Subcutaneous abdominal adipose tissue (tissue), 5 donors: ENCODE results near the gene NFKBIL1.
A peak's percentile ranks its signal among the peaks of the same experiment; 100 is the strongest.

Source experiments
- H3K27ac ChIP-seq: one replicate; pipeline ENCODE4 v1.7.0; 2013; ENCODE audit warnings: low read depth, mild to moderate bottlenecking, inconsistent platforms, low read length, moderate library complexity
- H3K27me3 ChIP-seq, 5 donors: one replicate each; pipeline ENCODE4 v1.7.0; 2013; ENCODE audit warnings: low read length in 5 of 5, inconsistent platforms in 1 of 5; ENCODE audit not compliant: control insufficient read depth in 5 of 5, insufficient read depth in 4 of 5
- H3K36me3 ChIP-seq, 5 donors: one replicate each; pipeline ENCODE4 v1.7.0; 2013; ENCODE audit warnings: low read length in 5 of 5; ENCODE audit not compliant: control insufficient read depth in 5 of 5, insufficient read depth in 5 of 5
- H3K4me1 ChIP-seq, 5 donors: one replicate each; pipeline ENCODE4 v1.7.0; 2013; ENCODE audit warnings: low read length in 5 of 5, mild to moderate bottlenecking in 3 of 5, moderate library complexity in 1 of 5; ENCODE audit not compliant: control insufficient read depth in 5 of 5, insufficient read depth in 5 of 5
- H3K4me3 ChIP-seq, 5 donors: one replicate each; pipeline ENCODE4 v1.7.0; 2013; ENCODE audit warnings: low read length in 5 of 5, low read depth in 1 of 5
- H3K9ac ChIP-seq, 5 donors: one replicate each; pipeline ENCODE4 v1.7.0; 2013; ENCODE audit warnings: low read length in 5 of 5, mild to moderate bottlenecking in 4 of 5, moderate library complexity in 3 of 5
- H3K9me3 ChIP-seq, 5 donors: one replicate each; pipeline ENCODE4 v1.7.0; 2013; ENCODE audit warnings: low read length in 5 of 5; ENCODE audit not compliant: control insufficient read depth in 5 of 5
- donor health status: healthy.
- donor health status: healthy.
- donor health status: healthy.
- donor health status: healthy.
- donor health status: healthy.

NFKBIL1 gene

GRCh38 chr6:31534011-31534410 is 13.4 kb upstream of the NFKBIL1 start:
- Histone ChIP-seq H3K9me3 (no peaks in the 10 kb centered on the region), H3K27me3 (no peaks in the 10 kb centered on the region), H3K36me3 (peaks cover 26 to 93% (median 90%) of the 10 kb centered on the region in 5 donors), H3K27ac (no peak overlapping the region), H3K4me1 (peaks cover 0 to 9% (median 6%) of the 10 kb centered on the region in 5 donors), H3K4me3 (no peak overlapping the region), H3K9ac (no peak overlapping the region)

GRCh38 chr6:31534521-31535040 is 12.8 kb upstream of the NFKBIL1 start:
- no peaks in the 10 kb centered on the region for H3K9me3 ChIP-seq
- H3K9ac ChIP-seq = no peak overlapping the region
- H3K27ac ChIP-seq = no peak overlapping the region
- no peak overlapping the region for H3K4me3 ChIP-seq
- no peaks in the 10 kb centered on the region for H3K27me3 ChIP-seq
- H3K36me3 ChIP-seq = peaks cover 26 to 96% (median 94%) of the 10 kb centered on the region in 5 donors
- peaks cover 0 to 15% (median 12%) of the 10 kb centered on the region in 5 donors for H3K4me1 ChIP-seq

GRCh38 chr6:31535538-31536324 is 11.7 kb upstream of the NFKBIL1 start:
- Histone ChIP-seq H3K4me3 (no peak overlapping the region), H3K27me3 (no peaks in the 10 kb centered on the region), H3K9me3 (no peaks in the 10 kb centered on the region), H3K4me1 (peaks cover 2 to 26% (median 23%) of the 10 kb centered on the region in 5 donors), H3K27ac (no peak overlapping the region), H3K9ac (no peak overlapping the region), H3K36me3 (peaks cover 28 to 92% (median 90%) of the 10 kb centered on the region in 5 donors)

GRCh38 chr6:31538805-31539400 is 8.5 kb upstream of the NFKBIL1 start:
- Histone ChIP-seq H3K9ac (peak overlapping the region; percentile 9 to 99 (median 62)), H3K36me3 (peaks cover 22 to 62% (median 61%) of the 10 kb centered on the region in 5 donors), H3K27ac (no peak overlapping the region), H3K4me1 (peaks cover 14 to 42% (median 36%) of the 10 kb centered on the region in 5 donors), H3K4me3 (peak overlapping the region in 1 of 5 donors; percentile 11), H3K27me3 (peaks cover 0 to 4% (median 0%) of the 10 kb centered on the region in 5 donors), H3K9me3 (no peaks in the 10 kb centered on the region)

- Histone ChIP-seq H3K4me1 (peaks cover 14 to 42% (median 36%) of the 10 kb centered on the region in 5 donors), H3K9me3 (no peaks in the 10 kb centered on the region), H3K27me3 (peaks cover 0 to 4% (median 0%) of the 10 kb centered on the region in 5 donors), H3K4me3 (peak overlapping the region; percentile 76 to 100 (median 99)), H3K27ac (peak overlapping the region; percentile 96), H3K9ac (peak overlapping the region; percentile 86 to 99 (median 98)), H3K36me3 (peaks cover 19 to 44% (median 44%) of the 10 kb centered on the region in 5 donors)
Measured at GRCh38 chr6:31540640-31541039, 6.8 kb upstream of the NFKBIL1 start.

GRCh38 chr6:31541059-31541657 is 6.2 kb upstream of the NFKBIL1 start:
- peaks cover 0 to 4% (median 0%) of the 10 kb centered on the region in 5 donors for H3K27me3 ChIP-seq
- peaks cover 14 to 42% (median 36%) of the 10 kb centered on the region in 5 donors for H3K4me1 ChIP-seq
- H3K9ac ChIP-seq = peak overlapping the region; percentile 86 to 99 (median 98)
- H3K27ac ChIP-seq = peak overlapping the region; percentile 96
- H3K4me3 ChIP-seq = peak overlapping the region; percentile 76 to 100 (median 99)
- no peaks in the 10 kb centered on the region for H3K9me3 ChIP-seq
- H3K36me3 ChIP-seq = peaks cover 14 to 39% (median 38%) of the 10 kb centered on the region in 5 donors

- peak within 1 kb of the TSS; percentile 86 to 99 (median 98) for H3K9ac ChIP-seq
- H3K9me3 ChIP-seq = no peaks in the 10 kb centered on the region
- peaks cover 14 to 48% (median 43%) of the 10 kb centered on the region in 5 donors for H3K4me1 ChIP-seq
- H3K27me3 ChIP-seq = peaks cover 0 to 4% (median 0%) of the 10 kb centered on the region in 5 donors
- peaks cover 9 to 32% (median 31%) of the 10 kb centered on the region in 5 donors for H3K36me3 ChIP-seq
- H3K27ac ChIP-seq = peak within 1 kb of the TSS; percentile 96
- peak within 1 kb of the TSS; percentile 76 to 100 (median 99) for H3K4me3 ChIP-seq
Measured at GRCh38 chr6:31541658-31542521, 5.5 kb upstream of the NFKBIL1 start, which contains the start of gene DDX39B. DDX39B (minus strand) TSS chr6:31542003; CDS start chr6:31540532, 1,471 bp downstream.

- peak overlapping the region in 1 of 5 donors; percentile 23 for H3K9ac ChIP-seq
- H3K27ac ChIP-seq = peak overlapping the region; percentile 96
- H3K36me3 ChIP-seq = peaks cover 5 to 20% (median 17%) of the 10 kb centered on the region in 5 donors
- peaks cover 0 to 4% (median 0%) of the 10 kb centered on the region in 5 donors for H3K27me3 ChIP-seq
- H3K4me1 ChIP-seq = peaks cover 18 to 55% (median 53%) of the 10 kb centered on the region in 5 donors
- H3K9me3 ChIP-seq = no peaks in the 10 kb centered on the region
- H3K4me3 ChIP-seq = no peak overlapping the region
Measured at GRCh38 chr6:31543639-31544038, 3.8 kb upstream of the NFKBIL1 start.

GRCh38 chr6:31544676-31545075 is 2.7 kb upstream of the NFKBIL1 start:
- peaks cover 0 to 4% (median 0%) of the 10 kb centered on the region in 5 donors for H3K27me3 ChIP-seq
- peak overlapping the region in 1 of 5 donors; percentile 14 for H3K9ac ChIP-seq
- no peak overlapping the region for H3K27ac ChIP-seq
- H3K4me3 ChIP-seq = no peak overlapping the region
- H3K4me1 ChIP-seq = peaks cover 18 to 48% (median 45%) of the 10 kb centered on the region in 5 donors
- no peaks in the 10 kb centered on the region for H3K9me3 ChIP-seq
- H3K36me3 ChIP-seq = peaks cover 5 to 20% (median 12%) of the 10 kb centered on the region in 5 donors
